Measurements from ENCODE around the gene BAD.

- TF ChIP-seq BHLHE40 (IDR thresholded peaks at IDR 0.05; ENCODE audit: borderline replicate concordance) (no peak), ARNT (IDR thresholded peaks at IDR 0.05) (no peak), FOXM1 (IDR thresholded peaks at IDR 0.05; ENCODE audit: borderline replicate concordance) (no peak), ZNF384 (IDR thresholded peaks at IDR 0.05) (no peak), SUZ12 (IDR thresholded peaks at IDR 0.05) (no peak), L3MBTL2 (conservative IDR thresholded peaks at IDR 0.05) (no peak), CTBP1 (IDR thresholded peaks at IDR 0.05; ENCODE audit: borderline replicate concordance) (no peak), ELF4 (IDR thresholded peaks at IDR 0.05) (no peak), FOXK2 (IDR thresholded peaks at IDR 0.05) (no peak), TARDBP (IDR thresholded peaks at IDR 0.05) (no peak)
- TF ChIP-seq, protein P1, sequence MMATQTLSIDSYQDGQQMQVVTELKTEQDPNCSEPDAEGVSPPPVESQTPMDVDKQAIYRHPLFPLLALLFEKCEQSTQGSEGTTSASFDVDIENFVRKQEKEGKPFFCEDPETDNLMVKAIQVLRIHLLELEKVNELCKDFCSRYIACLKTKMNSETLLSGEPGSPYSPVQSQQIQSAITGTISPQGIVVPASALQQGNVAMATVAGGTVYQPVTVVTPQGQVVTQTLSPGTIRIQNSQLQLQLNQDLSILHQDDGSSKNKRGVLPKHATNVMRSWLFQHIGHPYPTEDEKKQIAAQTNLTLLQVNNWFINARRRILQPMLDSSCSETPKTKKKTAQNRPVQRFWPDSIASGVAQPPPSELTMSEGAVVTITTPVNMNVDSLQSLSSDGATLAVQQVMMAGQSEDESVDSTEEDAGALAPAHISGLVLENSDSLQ (IDR thresholded peaks at IDR 0.05), result no peak
These were observed 49.7 kb downstream of the BAD start for GRCh38 chr11:64234647-64235379.
